B cell (primary cell): ENCODE results near the gene GGT5.
"Not testable (repeated sequence)": the region's sequence is repeated elsewhere in the genome, so short reads cannot be mapped to it uniquely, and the experiment has no call there.

Experiments used
- CTCF ChIP-seq: fragments of 200-600 bp; IDR thresholded peaks from one replicate; pipeline ENCODE4 v1.8.0; 2022; ENCODE audit warnings: antibody characterized with exemption, mild to moderate bottlenecking
- EZH2 ChIP-seq: IDR thresholded peaks from 2 replicates; pipeline ENCODE4 v1.6.1; 2012; ENCODE audit warnings: borderline replicate concordance, low read depth, mild to moderate bottlenecking, moderate library complexity, low read length; ENCODE audit not compliant: insufficient read depth, poor library complexity, severe bottlenecking

DNA sequence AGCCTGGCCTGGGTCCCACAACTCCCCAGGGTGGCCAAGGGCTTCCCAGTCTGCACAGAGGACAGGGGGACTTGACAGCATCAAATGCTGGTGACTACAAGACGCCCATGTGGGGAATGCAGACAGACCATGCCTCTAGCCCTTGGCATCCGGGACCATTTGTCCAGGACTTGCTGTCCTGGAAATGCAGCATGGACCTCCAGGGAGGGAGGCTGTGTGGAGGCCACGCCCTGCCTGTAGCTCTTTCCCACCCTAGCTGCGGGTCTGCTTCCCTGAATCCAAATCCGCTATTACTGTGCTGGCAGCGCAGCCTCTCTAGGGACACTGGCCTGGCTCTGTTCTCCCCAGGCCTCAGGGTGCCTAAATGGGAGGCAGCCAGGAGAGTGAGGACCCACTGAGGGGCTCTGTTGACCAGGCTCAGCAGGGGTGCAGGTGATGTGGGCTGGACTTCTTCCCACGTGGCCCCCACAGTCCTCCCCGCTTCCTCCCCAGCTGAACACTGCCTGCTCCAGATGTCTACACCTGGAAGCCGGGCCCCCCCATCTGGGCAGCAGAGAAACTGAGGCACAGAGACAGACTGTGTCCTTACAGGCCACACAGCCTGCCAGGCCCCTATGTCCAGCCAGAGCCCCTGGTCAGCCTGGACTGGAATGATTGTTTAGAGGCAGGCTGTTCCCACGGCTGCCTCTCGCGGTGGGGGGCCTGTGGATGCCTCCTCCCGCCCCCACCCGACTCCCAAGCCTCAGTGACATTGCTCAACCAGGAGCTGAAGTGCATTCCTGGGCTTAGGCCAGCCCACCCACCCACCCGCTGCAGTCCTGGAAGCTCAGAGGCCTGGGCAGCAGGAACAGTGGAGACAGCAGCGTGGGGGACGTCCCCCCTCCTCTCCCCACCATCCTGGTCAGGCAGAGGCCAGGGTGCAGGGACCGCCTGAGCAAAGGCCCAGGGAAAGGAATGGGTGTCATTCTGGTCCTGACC lies 991 bp upstream of the GGT5 start:
- TF ChIP-seq CTCF, EZH2: not testable (repeated sequence)
